SJSA1 (cell line): ENCODE data around the gene ETV2. TPM values are rescaled to one million over a fixed set of nuclear protein-coding genes. Genes with fewer than 3 reads are reported as not detected.
"Not testable (repeated sequence)": the region's sequence is repeated elsewhere in the genome, so short reads cannot be mapped to it uniquely, and the experiment has no call there.

ENCODE experiments used
- DNase-seq, 2 experiments: peaks; one replicate each; pipeline ENCODE4 v3.0.0-alpha.2; 2015 to 2020; ENCODE audit warnings: low spot score in 2 of 2, low read depth in 1 of 2
- H3K27ac ChIP-seq: fragments of 250-450 bp; sonication (Bioruptor Pico); 2 replicates; pipeline ENCODE4 v1.5.1; 2020; ENCODE audit warnings: mild to moderate bottlenecking, moderate library complexity
- H3K27me3 ChIP-seq: fragments of 250-450 bp; sonication (Bioruptor Pico); replicated peaks from 2 replicates; pipeline ENCODE4 v1.5.1; 2020; ENCODE audit warnings: mild to moderate bottlenecking, moderate library complexity
- H3K36me3 ChIP-seq: fragments of 250-450 bp; sonication (Bioruptor Pico); 2 replicates; pipeline ENCODE4 v1.5.1; 2020; ENCODE audit warnings: mild to moderate bottlenecking
- H3K4me1 ChIP-seq: fragments of 250-450 bp; sonication (Bioruptor Pico); replicated peaks from 2 replicates; pipeline ENCODE4 v1.6.1; 2021; ENCODE audit warnings: mild to moderate bottlenecking
- H3K4me3 ChIP-seq: fragments of 250-450 bp; sonication (Bioruptor Pico); 2 replicates; pipeline ENCODE4 v1.5.1; 2020; ENCODE audit warnings: mild to moderate bottlenecking
- H3K9me3 ChIP-seq: fragments of 250-450 bp; sonication (Bioruptor Pico); replicated peaks from 2 replicates; pipeline ENCODE4 v1.5.1; 2020; ENCODE audit warnings: mild to moderate bottlenecking
- total RNA-seq: library from RNA; depleted of rRNA; stranded (reverse); fragments of >200 nt; shearing (Covaris generic); gene quantifications from 2 replicates; pipeline ENCODE4 v1.2.3, GENCODE V29; 2014

ETV2 gene
- total RNA-seq, 1 experiment from 2014 or later = 0.82 TPM

GRCh38 chr19:35637165-35637564 is 4.4 kb upstream of the ETV2 start:
- no peak for DNase-seq
- H3K4me1 ChIP-seq = no peaks in the 10 kb centered on the region

GRCh38 chr19:35639321-35639639 is 2.3 kb upstream of the ETV2 start:
- Histone ChIP-seq H3K4me3 (no peak overlapping the region), H3K36me3 (peaks cover 38% of the 10 kb centered on the region), H3K27ac (no peak overlapping the region), H3K9me3 (no peaks in the 10 kb centered on the region), H3K4me1 (peaks cover 15% of the 10 kb centered on the region), H3K27me3 (no peaks in the 10 kb centered on the region)
- DNase-seq = no peak

More at GRCh38 chr19:35637165-35637564, 4.4 kb upstream of the ETV2 start:
- H3K9me3 ChIP-seq = no peaks in the 10 kb centered on the region
- no peaks in the 10 kb centered on the region for H3K27me3 ChIP-seq
- no peak overlapping the region for H3K27ac ChIP-seq
- H3K4me3 ChIP-seq = no peak overlapping the region
- peaks cover 59% of the 10 kb centered on the region for H3K36me3 ChIP-seq

GRCh38 chr19:35639863-35640262 is 1.7 kb upstream of the ETV2 start:
- no peak overlapping the region for H3K4me3 ChIP-seq
- no peaks in the 10 kb centered on the region for H3K27me3 ChIP-seq
- no peak for DNase-seq

GRCh38 chr19:35642312-35642711 is 767 bp downstream of the ETV2 start:
- Histone ChIP-seq H3K4me3 (no peak overlapping the region), H3K9me3 (no peaks in the 10 kb centered on the region), H3K4me1 (peaks cover 41% of the 10 kb centered on the region), H3K27me3 (no peaks in the 10 kb centered on the region), H3K27ac (no peak overlapping the region), H3K36me3 (peaks cover 12% of the 10 kb centered on the region)
- no peak for DNase-seq

More at GRCh38 chr19:35639863-35640262, 1.7 kb upstream of the ETV2 start:
- H3K27ac ChIP-seq = no peak overlapping the region
- peaks cover 19% of the 10 kb centered on the region for H3K4me1 ChIP-seq
- no peaks in the 10 kb centered on the region for H3K9me3 ChIP-seq
- peaks cover 34% of the 10 kb centered on the region for H3K36me3 ChIP-seq

- no peak for DNase-seq
- H3K4me1 ChIP-seq = peaks cover 46% of the 10 kb centered on the region
- no peaks in the 10 kb centered on the region for H3K9me3 ChIP-seq
- no peak overlapping the region for H3K27ac ChIP-seq
- no peaks in the 10 kb centered on the region for H3K27me3 ChIP-seq
- peaks cover 7% of the 10 kb centered on the region for H3K36me3 ChIP-seq
- H3K4me3 ChIP-seq = peak overlapping the region; percentile 43
Measured at GRCh38 chr19:35642798-35643254, 1.3 kb downstream of the ETV2 start.

- DNase-seq = peak; percentile 84 to 93
- no peaks in the 10 kb centered on the region for H3K9me3 ChIP-seq
- H3K27me3 ChIP-seq = no peaks in the 10 kb centered on the region
- peak overlapping the region; percentile 43 for H3K4me3 ChIP-seq
- peak overlapping the region; percentile 7; the same call in 1 of the 2 replicates for H3K27ac ChIP-seq
- peaks cover 46% of the 10 kb centered on the region for H3K4me1 ChIP-seq
- H3K36me3 ChIP-seq = peaks cover 4% of the 10 kb centered on the region
Measured at GRCh38 chr19:35643255-35644205, 2.0 kb downstream of the ETV2 start.

- peak overlapping the region; percentile 7; the same call in 1 of the 2 replicates for H3K27ac ChIP-seq
- H3K4me1 ChIP-seq = peaks cover 46% of the 10 kb centered on the region
- H3K27me3 ChIP-seq = no peaks in the 10 kb centered on the region
- peak overlapping the region; percentile 43 for H3K4me3 ChIP-seq
- DNase-seq = peak; percentile 82 to 97
- no peaks in the 10 kb centered on the region for H3K9me3 ChIP-seq
- H3K36me3 ChIP-seq = peaks cover 4% of the 10 kb centered on the region; the same call in 1 of the 2 replicates
Measured at GRCh38 chr19:35644206-35644986, 2.9 kb downstream of the ETV2 start.

GRCh38 chr19:35644987-35645679 is 3.6 kb downstream of the ETV2 start:
- peak in 1 of 2 experiments; percentile 81 for DNase-seq
- Histone ChIP-seq H3K4me3 (peak overlapping the region; percentile 43), H3K36me3 (peaks cover 10% of the 10 kb centered on the region), H3K4me1 (peaks cover 46% of the 10 kb centered on the region), H3K27me3 (no peaks in the 10 kb centered on the region), H3K27ac (no peak overlapping the region), H3K9me3 (no peaks in the 10 kb centered on the region)

GRCh38 chr19:35645680-35646511 is 4.4 kb downstream of the ETV2 start:
- Histone ChIP-seq H3K4me3 (no peak overlapping the region), H3K9me3 (no peaks in the 10 kb centered on the region), H3K27me3 (no peaks in the 10 kb centered on the region), H3K27ac (peak overlapping the region; percentile 52), H3K36me3 (peaks cover 16% of the 10 kb centered on the region), H3K4me1 (peaks cover 46% of the 10 kb centered on the region)
- no peak for DNase-seq

- Histone ChIP-seq H3K4me3 (peak within 1 kb of the TSS; percentile 70), H3K27me3 (no peaks in the 10 kb centered on the region), H3K9me3 (no peaks in the 10 kb centered on the region), H3K4me1 (peaks cover 41% of the 10 kb centered on the region), H3K36me3 (peaks cover 32% of the 10 kb centered on the region), H3K27ac (peak within 1 kb of the TSS; percentile 53)
- DNase-seq = peak; percentile 92 to 95
Measured at GRCh38 chr19:35648017-35648961, 6.7 kb downstream of the ETV2 start, which contains the start of gene COX6B1. Gene COX6B1, plus strand, starts transcription at chr19:35648323. Its CDS starts 2,921 bp downstream, at chr19:35651244.

- DNase-seq = no peak
- Histone ChIP-seq H3K9me3 (no peaks in the 10 kb centered on the region), H3K27me3 (no peaks in the 10 kb centered on the region), H3K4me3 (no peak overlapping the region), H3K4me1 (peaks cover 19% of the 10 kb centered on the region), H3K36me3 (peaks cover 51% of the 10 kb centered on the region), H3K27ac (no peak overlapping the region)
Measured at GRCh38 chr19:35650581-35650980, 9.0 kb downstream of the ETV2 start.

- H3K36me3 ChIP-seq = peaks cover 74% of the 10 kb centered on the region
- not testable (repeated sequence) for H3K4me3 ChIP-seq
Measured at GRCh38 chr19:35654828-35655227, 13.3 kb downstream of the ETV2 start.

More at GRCh38 chr19:35654828-35655227, 13.3 kb downstream of the ETV2 start:
- H3K27ac ChIP-seq, DNase-seq, H3K27me3 ChIP-seq, H3K4me1 ChIP-seq, H3K9me3 ChIP-seq: not testable (repeated sequence)
